Measurements from ENCODE around the gene TCOF1.
A peak's percentile ranks its signal among the peaks of the same experiment; 100 is the strongest.
"Not testable (repeated sequence)": the region's sequence is repeated elsewhere in the genome, so short reads cannot be mapped to it uniquely, and the experiment has no call there.

TCOF1 gene

GRCh38 chr5:150422758-150423157, 65.3 kb downstream of the TCOF1 start:
- no peak for FAIRE-seq
- no peak for TF ChIP-seq CTCF (IDR thresholded peaks at IDR 0.05; ENCODE audit: insufficient read depth, missing control alignments)
- no peak for DNase-seq (ENCODE audit: insufficient read length, low spot score)

GRCh38 chr5:150426165-150426564, 68.7 kb downstream of the TCOF1 start:
- FAIRE-seq; DNase-seq (ENCODE audit: insufficient read length, low spot score): not testable (repeated sequence)

GRCh38 chr5:150428106-150428876, 70.8 kb downstream of the TCOF1 start:
- no peak for TF ChIP-seq CTCF (IDR thresholded peaks at IDR 0.05; ENCODE audit: insufficient read depth, missing control alignments)
- DNase-seq (ENCODE audit: insufficient read length, low spot score) = no peak
- no peak for FAIRE-seq

- no peak for TF ChIP-seq CTCF (IDR thresholded peaks at IDR 0.05; ENCODE audit: insufficient read depth, missing control alignments)
- DNase-seq (ENCODE audit: insufficient read length, low spot score) (no peak), FAIRE-seq (no peak)
These were observed 71.5 kb downstream of the TCOF1 start for GRCh38 chr5:150428978-150429377.

- FAIRE-seq (no peak), DNase-seq (ENCODE audit: insufficient read length, low spot score) (no peak)
- no peak for TF ChIP-seq CTCF (IDR thresholded peaks at IDR 0.05; ENCODE audit: insufficient read depth, missing control alignments)
These were observed 71.9 kb downstream of the TCOF1 start for GRCh38 chr5:150429410-150429873.

GRCh38 chr5:150431048-150431447, 73.6 kb downstream of the TCOF1 start:
- no peak for TF ChIP-seq CTCF (IDR thresholded peaks at IDR 0.05; ENCODE audit: insufficient read depth, missing control alignments)

GRCh38 chr5:150431574-150431973, 74.1 kb downstream of the TCOF1 start:
- peak; percentile 88 for DNase-seq (ENCODE audit: insufficient read length, low spot score)
- FAIRE-seq = no peak

More at GRCh38 chr5:150431048-150431447, 73.6 kb downstream of the TCOF1 start:
- no peak for FAIRE-seq
- no peak for DNase-seq (ENCODE audit: insufficient read length, low spot score)

More at GRCh38 chr5:150431574-150431973, 74.1 kb downstream of the TCOF1 start:
- no peak for TF ChIP-seq CTCF (IDR thresholded peaks at IDR 0.05; ENCODE audit: insufficient read depth, missing control alignments)
